ENCODE data around the gene DGKG.

Gene DGKG

DNA sequence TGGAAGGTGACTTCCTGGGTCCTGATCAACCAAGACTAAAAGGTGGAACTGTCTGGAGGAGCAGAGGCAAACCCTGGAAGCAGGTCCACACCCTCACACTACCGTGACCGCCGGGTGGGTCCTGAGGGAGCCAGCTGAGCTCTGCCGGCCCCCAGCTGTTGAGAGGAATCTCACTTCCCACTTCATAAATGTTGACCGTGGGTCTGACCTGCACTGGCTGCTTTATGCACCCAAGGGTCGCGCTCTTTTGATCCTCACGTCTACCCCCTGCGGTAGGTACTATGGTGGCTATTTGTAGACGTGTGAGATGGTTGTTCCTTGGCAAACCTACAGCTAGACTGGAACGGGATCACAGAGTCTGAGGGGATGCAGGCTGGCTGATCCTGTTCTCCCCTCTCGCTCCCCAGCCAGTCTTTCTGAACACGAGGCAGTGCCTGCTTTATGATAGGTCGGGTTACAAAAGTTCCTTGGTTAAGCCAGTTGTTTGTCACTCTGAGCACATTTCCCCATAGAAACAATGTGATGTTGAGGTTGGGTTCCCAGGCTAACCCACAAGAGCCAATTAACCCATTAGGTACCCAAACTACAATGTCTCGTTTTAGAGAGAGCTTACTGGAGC is 140.2 kb downstream of the DGKG start:
- peaks cover 39% of the 10 kb centered on the region for H3K4me1 Mint-ChIP-seq
- peak overlapping the region in 1 of 3 experiments; percentile 31 for H3K4me3 Mint-ChIP-seq
- no peaks in the 10 kb centered on the region for H3K9me3 Mint-ChIP-seq
- no peaks in the 10 kb centered on the region for H3K36me3 Mint-ChIP-seq (ENCODE audit: low read depth)
- peak overlapping the region in 1 of 3 experiments; percentile 50 for H3K27ac Mint-ChIP-seq
- peaks cover 27% of the 10 kb centered on the region for H3K27me3 Mint-ChIP-seq (ENCODE audit: low read depth)
- TF ChIP-seq, protein P1, sequence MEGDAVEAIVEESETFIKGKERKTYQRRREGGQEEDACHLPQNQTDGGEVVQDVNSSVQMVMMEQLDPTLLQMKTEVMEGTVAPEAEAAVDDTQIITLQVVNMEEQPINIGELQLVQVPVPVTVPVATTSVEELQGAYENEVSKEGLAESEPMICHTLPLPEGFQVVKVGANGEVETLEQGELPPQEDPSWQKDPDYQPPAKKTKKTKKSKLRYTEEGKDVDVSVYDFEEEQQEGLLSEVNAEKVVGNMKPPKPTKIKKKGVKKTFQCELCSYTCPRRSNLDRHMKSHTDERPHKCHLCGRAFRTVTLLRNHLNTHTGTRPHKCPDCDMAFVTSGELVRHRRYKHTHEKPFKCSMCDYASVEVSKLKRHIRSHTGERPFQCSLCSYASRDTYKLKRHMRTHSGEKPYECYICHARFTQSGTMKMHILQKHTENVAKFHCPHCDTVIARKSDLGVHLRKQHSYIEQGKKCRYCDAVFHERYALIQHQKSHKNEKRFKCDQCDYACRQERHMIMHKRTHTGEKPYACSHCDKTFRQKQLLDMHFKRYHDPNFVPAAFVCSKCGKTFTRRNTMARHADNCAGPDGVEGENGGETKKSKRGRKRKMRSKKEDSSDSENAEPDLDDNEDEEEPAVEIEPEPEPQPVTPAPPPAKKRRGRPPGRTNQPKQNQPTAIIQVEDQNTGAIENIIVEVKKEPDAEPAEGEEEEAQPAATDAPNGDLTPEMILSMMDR (IDR thresholded peaks at IDR 0.05; ENCODE audit: unreplicated experiment in 3 of 3): no peak

- H3K27ac Mint-ChIP-seq: peak overlapping the region in 2 of 3 experiments; percentile 29 to 56
- H3K36me3 Mint-ChIP-seq (ENCODE audit: low read depth): no peaks in the 10 kb centered on the region
- peak overlapping the region in 1 of 3 experiments; percentile 32 for H3K4me3 Mint-ChIP-seq
- no peaks in the 10 kb centered on the region for H3K9me3 Mint-ChIP-seq
- peaks cover 39% of the 10 kb centered on the region for H3K4me1 Mint-ChIP-seq
- H3K27me3 Mint-ChIP-seq (ENCODE audit: low read depth): peaks cover 24% of the 10 kb centered on the region
- TF ChIP-seq, protein P1 (IDR thresholded peaks at IDR 0.05; ENCODE audit: unreplicated experiment in 3 of 3): no peak
These were observed 141.0 kb downstream of the DGKG start for GRCh38 chr3:186220911-186221645.

- TF ChIP-seq, protein P1 (IDR thresholded peaks at IDR 0.05; ENCODE audit: unreplicated experiment in 3 of 3): no peak
- H3K9me3 Mint-ChIP-seq: no peaks in the 10 kb centered on the region
- H3K27ac Mint-ChIP-seq: peak overlapping the region in 1 of 3 experiments; percentile 56
- H3K36me3 Mint-ChIP-seq (ENCODE audit: low read depth): no peaks in the 10 kb centered on the region
- H3K4me1 Mint-ChIP-seq: peaks cover 39% of the 10 kb centered on the region
- H3K27me3 Mint-ChIP-seq (ENCODE audit: low read depth): peaks cover 17% of the 10 kb centered on the region
- H3K4me3 Mint-ChIP-seq: no peak overlapping the region
These were observed 141.7 kb downstream of the DGKG start for GRCh38 chr3:186220365-186220764.

DNA sequence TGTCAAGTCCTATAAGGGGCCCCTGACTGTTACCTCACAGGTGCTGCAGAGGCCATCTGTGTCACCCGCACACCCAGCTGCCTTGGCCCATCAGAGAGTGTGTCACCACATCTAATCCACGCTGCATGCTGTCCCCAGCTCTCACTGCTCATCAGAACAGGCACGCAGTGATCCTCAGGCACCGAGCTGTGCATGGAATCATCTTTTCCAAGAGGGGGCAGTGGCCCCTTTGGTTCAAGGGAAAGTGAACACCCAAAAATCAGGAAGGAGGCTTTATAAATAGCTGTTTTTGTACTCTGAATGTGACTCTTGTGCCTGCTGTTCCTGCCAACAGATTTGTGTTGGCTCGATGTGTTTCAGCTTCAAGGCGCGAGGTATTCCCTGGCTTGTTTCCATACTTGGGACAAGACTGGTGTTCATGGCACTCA is 142.8 kb downstream of the DGKG start:
- H3K27ac Mint-ChIP-seq: peak overlapping the region in 1 of 3 experiments; percentile 2
- no peak overlapping the region for H3K4me3 Mint-ChIP-seq
- peaks cover 20% of the 10 kb centered on the region for H3K27me3 Mint-ChIP-seq (ENCODE audit: low read depth)
- H3K4me1 Mint-ChIP-seq: peaks cover 38% of the 10 kb centered on the region
- TF ChIP-seq, protein P1 (IDR thresholded peaks at IDR 0.05; ENCODE audit: unreplicated experiment in 3 of 3): no peak
- H3K36me3 Mint-ChIP-seq (ENCODE audit: low read depth): no peaks in the 10 kb centered on the region
- no peaks in the 10 kb centered on the region for H3K9me3 Mint-ChIP-seq

DNA sequence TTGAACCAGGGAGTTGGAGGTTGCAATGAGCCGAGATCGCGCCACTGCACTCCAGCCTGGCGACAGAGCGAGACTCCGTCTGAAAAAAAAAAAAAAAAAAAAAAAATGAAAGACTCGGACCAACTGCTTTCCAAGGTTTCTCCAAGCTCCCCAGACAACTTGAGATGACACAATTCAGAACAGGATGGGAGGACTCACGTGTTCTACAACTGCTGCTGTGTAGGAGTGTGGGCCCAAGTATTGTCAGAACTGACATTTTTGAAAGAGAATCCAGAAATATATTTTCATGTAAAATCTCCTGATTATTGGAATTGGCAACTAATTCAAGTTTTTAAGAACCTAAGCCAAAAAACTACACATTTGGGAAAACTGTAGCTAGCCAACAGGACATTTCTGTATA is 143.6 kb downstream of the DGKG start:
- TF ChIP-seq, protein P1 (IDR thresholded peaks at IDR 0.05; ENCODE audit: unreplicated experiment in 3 of 3): no peak

More for the DNA sequence above, 143.6 kb downstream of the DGKG start:
- peaks cover 30% of the 10 kb centered on the region for H3K4me1 Mint-ChIP-seq
- no peaks in the 10 kb centered on the region for H3K9me3 Mint-ChIP-seq
- H3K36me3 Mint-ChIP-seq (ENCODE audit: low read depth): no peaks in the 10 kb centered on the region
- peaks cover 13% of the 10 kb centered on the region for H3K27me3 Mint-ChIP-seq (ENCODE audit: low read depth)
- H3K4me3 Mint-ChIP-seq: no peak overlapping the region
- H3K27ac Mint-ChIP-seq: no peak overlapping the region

All from nephron (organoid).